ENCODE data around the gene MSH6.

DNA sequence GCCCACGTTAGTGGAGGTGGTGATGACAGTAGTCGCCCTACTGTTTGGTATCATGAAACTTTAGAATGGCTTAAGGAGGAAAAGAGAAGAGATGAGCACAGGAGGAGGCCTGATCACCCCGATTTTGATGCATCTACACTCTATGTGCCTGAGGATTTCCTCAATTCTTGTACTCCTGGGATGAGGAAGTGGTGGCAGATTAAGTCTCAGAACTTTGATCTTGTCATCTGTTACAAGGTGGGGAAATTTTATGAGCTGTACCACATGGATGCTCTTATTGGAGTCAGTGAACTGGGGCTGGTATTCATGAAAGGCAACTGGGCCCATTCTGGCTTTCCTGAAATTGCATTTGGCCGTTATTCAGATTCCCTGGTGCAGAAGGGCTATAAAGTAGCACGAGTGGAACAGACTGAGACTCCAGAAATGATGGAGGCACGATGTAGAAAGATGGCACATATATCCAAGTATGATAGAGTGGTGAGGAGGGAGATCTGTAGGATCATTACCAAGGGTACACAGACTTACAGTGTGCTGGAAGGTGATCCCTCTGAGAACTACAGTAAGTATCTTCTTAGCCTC, 16.2 kb downstream of the MSH6 start:
- TF ChIP-seq, protein P1, sequence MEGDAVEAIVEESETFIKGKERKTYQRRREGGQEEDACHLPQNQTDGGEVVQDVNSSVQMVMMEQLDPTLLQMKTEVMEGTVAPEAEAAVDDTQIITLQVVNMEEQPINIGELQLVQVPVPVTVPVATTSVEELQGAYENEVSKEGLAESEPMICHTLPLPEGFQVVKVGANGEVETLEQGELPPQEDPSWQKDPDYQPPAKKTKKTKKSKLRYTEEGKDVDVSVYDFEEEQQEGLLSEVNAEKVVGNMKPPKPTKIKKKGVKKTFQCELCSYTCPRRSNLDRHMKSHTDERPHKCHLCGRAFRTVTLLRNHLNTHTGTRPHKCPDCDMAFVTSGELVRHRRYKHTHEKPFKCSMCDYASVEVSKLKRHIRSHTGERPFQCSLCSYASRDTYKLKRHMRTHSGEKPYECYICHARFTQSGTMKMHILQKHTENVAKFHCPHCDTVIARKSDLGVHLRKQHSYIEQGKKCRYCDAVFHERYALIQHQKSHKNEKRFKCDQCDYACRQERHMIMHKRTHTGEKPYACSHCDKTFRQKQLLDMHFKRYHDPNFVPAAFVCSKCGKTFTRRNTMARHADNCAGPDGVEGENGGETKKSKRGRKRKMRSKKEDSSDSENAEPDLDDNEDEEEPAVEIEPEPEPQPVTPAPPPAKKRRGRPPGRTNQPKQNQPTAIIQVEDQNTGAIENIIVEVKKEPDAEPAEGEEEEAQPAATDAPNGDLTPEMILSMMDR (IDR thresholded peaks at IDR 0.05; ENCODE audit: poor library complexity) = no peak
- no peak for TF ChIP-seq EZH2 (IDR thresholded peaks at IDR 0.05; ENCODE audit: borderline replicate concordance)

Measured in hepatocyte (in vitro differentiated cells).